HepG2 (cell line): Measurements from ENCODE around the gene SETD1A. TPM values are rescaled to one million over a fixed set of nuclear protein-coding genes. Genes with fewer than 3 reads are reported as not detected.

ENCODE experiments used
- DDIT3 ChIP-seq: sonication (generic); formaldehyde crosslinking; IDR thresholded peaks from 2 replicates; pipeline ENCODE4 v1.4.0; 2020; ENCODE audit warnings: mild to moderate bottlenecking, missing genetic modification reagents
- DRAP1 ChIP-seq: IDR thresholded peaks from 2 replicates; pipeline ENCODE4 v1.6.1; 2016; ENCODE audit warnings: missing genetic modification reagents, missing compliant biosample characterization
- HIVEP1 ChIP-seq: sonication (generic); formaldehyde crosslinking; IDR thresholded peaks from 2 replicates; pipeline ENCODE4 v1.4.0; 2020; ENCODE audit warnings: mild to moderate bottlenecking, missing genetic modification reagents
- HNRNPLL ChIP-seq: fragments of 200-400 bp; formaldehyde crosslinking; IDR thresholded peaks from 2 replicates; pipeline ENCODE4 v1.6.1; 2017; ENCODE audit warnings: mild to moderate bottlenecking, low read depth, low read length; ENCODE audit not compliant: poor library complexity, severe bottlenecking
- LCORL ChIP-seq, 2 experiments: fragments of 450-650 bp in 1 of 2; sonication (generic) in 1 of 2; formaldehyde crosslinking in 1 of 2; IDR thresholded peaks; 2 replicates each; pipeline versions ENCODE4 v1.5.0 to v1.6.1; 2017 to 2020; ENCODE audit warnings: antibody characterized with exemption in 1 of 2, missing genetic modification reagents in 1 of 2
- MEF2D ChIP-seq: sonication (generic); formaldehyde crosslinking; IDR thresholded peaks from 2 replicates; pipeline ENCODE4 v1.5.1; 2020; ENCODE audit warnings: mild to moderate bottlenecking, missing genetic modification reagents
- MTF1 ChIP-seq: sonication (generic); formaldehyde crosslinking; IDR thresholded peaks from 2 replicates; pipeline ENCODE4 v1.5.0; 2020; ENCODE audit warnings: missing genetic modification reagents
- MYNN ChIP-seq: sonication (generic); formaldehyde crosslinking; IDR thresholded peaks from 2 replicates; pipeline ENCODE4 v1.4.0; 2020; ENCODE audit warnings: mild to moderate bottlenecking, low read depth, missing genetic modification reagents
- PHB2 ChIP-seq: fragments of 450-650 bp; IDR thresholded peaks from 2 replicates; pipeline ENCODE4 v1.6.1; 2018; ENCODE audit not compliant: partially characterized antibody
- POLR2AphosphoS2 ChIP-seq: IDR thresholded peaks from 2 replicates; pipeline ENCODE4 v1.6.1; 2011; ENCODE audit warnings: low read depth, low read length, improper control_type of control experiment
- POLR2AphosphoS5 ChIP-seq: IDR thresholded peaks from 2 replicates; pipeline ENCODE4 v1.6.1; 2012; ENCODE audit warnings: low read depth, low read length
- SIN3A ChIP-seq: IDR thresholded peaks from 2 replicates; pipeline ENCODE4 v1.6.1; 2011; ENCODE audit warnings: low read depth, mild to moderate bottlenecking, control low read depth, low read length, borderline replicate concordance
- SMAD1 ChIP-seq: sonication (generic); formaldehyde crosslinking; IDR thresholded peaks from 2 replicates; pipeline ENCODE4 v1.4.0; 2020; ENCODE audit warnings: missing genetic modification reagents, low read depth, mild to moderate bottlenecking, borderline replicate concordance
- SMAD9 ChIP-seq: sonication (generic); formaldehyde crosslinking; IDR thresholded peaks from 2 replicates; pipeline ENCODE4 v1.5.1; 2020; ENCODE audit warnings: mild to moderate bottlenecking, missing genetic modification reagents
- STAG1 ChIP-seq: sonication (generic); formaldehyde crosslinking; IDR thresholded peaks from 2 replicates; pipeline ENCODE4 v1.4.0; 2020; ENCODE audit warnings: missing genetic modification reagents
- U2AF2 ChIP-seq: fragments of 200-400 bp; formaldehyde crosslinking; IDR thresholded peaks from 2 replicates; pipeline ENCODE4 v1.6.1; 2017; ENCODE audit warnings: low read depth, mild to moderate bottlenecking, low read length
- ZBED4 ChIP-seq: sonication (generic); formaldehyde crosslinking; IDR thresholded peaks from 2 replicates; pipeline ENCODE4 v1.4.0; 2020; ENCODE audit warnings: missing genetic modification reagents, borderline replicate concordance
- ZNF121 ChIP-seq: sonication (generic); formaldehyde crosslinking; IDR thresholded peaks from 2 replicates; pipeline ENCODE4 v1.5.0; 2020; ENCODE audit warnings: mild to moderate bottlenecking, missing genetic modification reagents
- ZNF326 ChIP-seq: sonication (generic); formaldehyde crosslinking; IDR thresholded peaks from 2 replicates; pipeline ENCODE4 v1.4.0; 2020; ENCODE audit warnings: missing genetic modification reagents, borderline replicate concordance
- ZNF543 ChIP-seq: sonication (generic); formaldehyde crosslinking; IDR thresholded peaks from 2 replicates; pipeline ENCODE4 v1.4.0; 2020; ENCODE audit warnings: mild to moderate bottlenecking, missing genetic modification reagents
- ZNF556 ChIP-seq: sonication (generic); formaldehyde crosslinking; IDR thresholded peaks from 2 replicates; pipeline ENCODE4 v1.4.0; 2020; ENCODE audit warnings: mild to moderate bottlenecking, missing genetic modification reagents, borderline replicate concordance
- ZNF597 ChIP-seq: sonication (generic); formaldehyde crosslinking; IDR thresholded peaks from 2 replicates; pipeline ENCODE4 v1.5.0; 2020; ENCODE audit warnings: missing genetic modification reagents
- ZNF776 ChIP-seq: sonication (generic); formaldehyde crosslinking; IDR thresholded peaks from 2 replicates; pipeline ENCODE4 v1.4.0; 2020; ENCODE audit warnings: mild to moderate bottlenecking, missing genetic modification reagents
- ZNF777 ChIP-seq: sonication (generic); formaldehyde crosslinking; IDR thresholded peaks from 2 replicates; pipeline ENCODE4 v1.4.0; 2020; ENCODE audit warnings: missing genetic modification reagents
- polyA plus RNA-seq, 8 experiments: library from polyadenylated mRNA; depleted of rRNA in 3 of 8; stranded (reverse) in 7 of 8; unstranded in 1 of 8; fragments of >200 nt; fragmentation: Illumina TruSeq in 4 of 8; extraction: Trizol in 4 of 8; gene quantifications; 2 replicates each; pipeline versions ENCODE4 v1.2.1 to v1.2.3, GENCODE V29; 2011 to 2016; ENCODE audit warnings: low read depth in 4 of 8, missing spikeins in 1 of 8, mixed read lengths in 1 of 8; ENCODE audit not compliant: insufficient read depth in 1 of 8
- total RNA-seq, 5 experiments: library from RNA; depleted of rRNA; stranded (reverse); fragments of >200 nt; fragmentation: Illumina TruSeq; extraction: Trizol; gene quantifications; 2 replicates each; pipeline ENCODE4 v1.2.3, GENCODE V29; 2016; ENCODE audit warnings: low read depth in 1 of 5

Gene SETD1A
- total and polyA plus RNA-seq, 2 of the 13 experiments (the other 11 are each of a cell fraction or from before 2014, with no cell fraction given), result 3.8 to 5.6 TPM

GRCh38 chr16:31032736-31033708 lies 75.5 kb downstream of the SETD1A start, which contains the start of gene STX4 (continued):
- TF ChIP-seq STAG1 (CRISPR knock-in tag), result 0 out of 2 replicates have a peak, but pooled peaks have one; percentile 20
- TF ChIP-seq ZNF543 (CRISPR knock-in tag), result no peak
- TF ChIP-seq ZNF597 (CRISPR knock-in tag), result no peak
- peak; percentile 56; the same call in 1 of the 2 replicates for TF ChIP-seq SIN3A
- no peak; the same call in 1 of the 2 replicates for TF ChIP-seq ZNF556
- peak; percentile 52; the same call in 1 of the 2 replicates for TF ChIP-seq SMAD9 (CRISPR knock-in tag)
- peak; percentile 58 for TF ChIP-seq POLR2AphosphoS5
- 0 out of 2 replicates have a peak, but pooled peaks have one; percentile 67 for TF ChIP-seq ZNF776 (CRISPR knock-in tag)
- TF ChIP-seq DRAP1 (CRISPR knock-in tag), result peak; percentile 62
- TF ChIP-seq MYNN, result no peak; the same call in 1 of the 2 replicates
- TF ChIP-seq MEF2D (CRISPR knock-in tag), result peak; percentile 77
- TF ChIP-seq MTF1 (CRISPR knock-in tag), result no peak
- peak; percentile 75 for TF ChIP-seq ZNF777 (CRISPR knock-in tag)
- TF ChIP-seq LCORL (IDR thresholded peaks at IDR 0.05), result no peak
- peak; percentile 83 for TF ChIP-seq LCORL (CRISPR knock-in tag; IDR thresholded peaks at IDR 0.05)
- no peak for TF ChIP-seq DDIT3 (CRISPR knock-in tag)
- peak; percentile 89 for TF ChIP-seq HNRNPLL
- TF ChIP-seq ZNF326 (CRISPR knock-in tag), result no peak
- TF ChIP-seq SMAD1 (CRISPR knock-in tag), result peak; percentile 93; the same call in 1 of the 2 replicates
- no peak for TF ChIP-seq POLR2AphosphoS2
- TF ChIP-seq ZBED4 (CRISPR knock-in tag), result no peak
- TF ChIP-seq ZNF121 (CRISPR knock-in tag), result no peak; the same call in 1 of the 2 replicates
- peak; percentile 80 for TF ChIP-seq HIVEP1 (CRISPR knock-in tag)
- TF ChIP-seq U2AF2, result no peak
- TF ChIP-seq PHB2, result no peak
